T-helper 22 cell (primary cell): Measurements from ENCODE around the gene WDR76.

Source experiments
- DNase-seq: peaks from one replicate; pipeline ENCODE4 v3.0.0-alpha.2; 2020; ENCODE audit warnings: low read depth

The WDR76 gene

DNA sequence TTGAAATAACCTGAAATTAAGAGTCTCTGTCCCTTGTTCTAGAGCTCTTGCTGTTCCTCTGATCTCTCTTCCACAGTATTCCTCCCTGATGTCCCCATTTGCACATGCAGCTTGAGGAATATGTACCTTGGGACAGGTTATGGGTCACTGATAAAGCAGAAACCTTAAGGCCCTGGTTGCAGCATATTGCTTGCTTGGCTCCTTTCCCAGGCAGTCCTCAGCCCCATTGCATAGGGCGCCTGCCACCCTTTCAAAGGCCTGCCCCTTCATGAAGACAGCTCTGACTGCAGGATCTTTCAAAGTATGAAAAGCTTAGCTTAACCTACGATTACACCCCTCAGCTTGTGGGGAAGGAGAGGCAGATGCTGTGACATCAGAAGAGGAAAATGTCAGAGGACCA is 51.6 kb downstream of the WDR76 start:
- DNase-seq: no peak

DNA sequence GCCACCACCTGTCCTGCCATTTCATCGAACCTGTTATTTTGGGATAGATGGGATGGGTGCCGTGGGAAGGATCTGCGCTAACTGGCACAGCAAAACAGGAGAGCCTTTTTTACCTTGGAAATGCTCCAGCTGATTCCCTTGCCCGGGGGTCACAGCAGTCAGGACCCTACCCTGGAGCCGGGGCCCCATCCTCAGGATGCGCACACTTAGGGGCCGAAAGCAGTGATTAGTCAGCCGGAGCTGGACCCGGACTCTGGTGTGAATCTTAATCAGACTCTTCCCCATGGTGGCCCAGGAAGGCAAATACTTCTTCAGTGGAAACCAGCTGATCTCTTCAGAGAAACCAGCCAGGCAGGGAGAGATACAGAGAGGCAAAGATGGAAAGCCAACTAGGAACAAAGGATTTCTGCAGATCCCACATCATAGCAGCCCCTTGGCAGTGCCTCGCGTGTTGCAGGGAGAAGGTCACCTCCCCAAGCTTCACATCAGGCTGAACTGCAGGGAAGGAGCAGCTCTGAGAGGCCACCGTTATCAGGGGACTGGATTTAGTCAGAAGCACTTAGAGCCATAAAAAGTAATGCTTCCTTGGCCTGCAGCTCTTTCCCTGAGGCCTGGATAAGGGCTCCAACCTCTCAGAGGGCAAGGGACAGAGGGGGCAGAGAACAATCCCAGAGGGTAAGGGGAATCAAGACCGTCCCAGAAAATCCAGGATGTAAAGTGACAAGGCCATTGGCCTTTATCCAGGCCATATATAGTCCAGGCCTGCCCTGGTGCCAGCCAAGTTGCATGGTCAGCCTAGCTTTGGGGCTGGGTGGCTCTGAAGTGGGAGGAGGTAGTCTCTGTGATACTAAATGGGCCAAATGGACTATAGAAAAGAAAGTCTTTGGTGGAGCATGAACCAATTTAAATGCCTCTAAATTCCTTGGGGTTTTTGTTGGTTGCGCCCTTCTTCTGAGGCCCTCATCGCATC is 52.9 kb downstream of the WDR76 start:
- DNase-seq: no peak

- no peak for DNase-seq
These were observed 53.8 kb downstream of the WDR76 start for GRCh38 chr15:43880406-43881194.

DNA sequence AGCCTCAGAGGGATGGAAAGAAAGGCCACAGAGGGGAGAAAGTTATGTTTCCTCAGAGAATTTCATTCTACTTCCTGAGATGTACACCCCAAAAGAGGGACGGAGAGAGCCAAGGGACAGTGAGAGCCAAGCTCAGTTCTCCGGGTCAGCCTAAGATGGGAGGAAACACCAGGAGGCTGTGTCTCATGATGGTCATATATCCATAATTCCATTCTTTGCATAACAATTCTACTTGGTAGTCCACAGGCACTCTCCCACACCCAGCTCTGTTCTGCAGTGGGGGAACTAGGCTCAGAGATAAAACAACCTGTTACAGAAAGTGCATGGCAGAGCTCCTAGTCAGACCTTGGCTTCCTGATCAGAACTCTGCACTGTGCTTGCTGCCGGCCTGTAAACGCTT is 54.4 kb downstream of the WDR76 start:
- no peak for DNase-seq

DNA sequence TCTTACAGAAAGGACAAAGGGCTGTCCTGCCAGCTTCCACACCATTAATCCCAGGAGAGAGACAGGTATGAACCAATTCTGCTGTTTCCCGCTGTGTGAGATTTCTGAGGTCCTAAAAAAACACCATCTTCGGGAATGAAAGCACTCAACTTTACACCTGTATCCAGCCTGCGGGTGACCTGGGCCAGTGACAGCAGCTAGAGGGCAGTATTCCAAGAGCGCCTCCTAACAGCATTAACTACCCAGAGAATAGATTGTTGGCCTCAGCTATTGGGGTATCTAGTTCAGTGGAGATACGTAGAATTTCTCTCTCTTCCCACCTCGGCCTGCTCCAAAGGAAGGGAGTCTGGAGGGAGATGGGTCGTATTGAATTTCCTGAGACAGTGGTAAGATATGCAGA is 55.1 kb downstream of the WDR76 start:
- DNase-seq: no peak

DNA sequence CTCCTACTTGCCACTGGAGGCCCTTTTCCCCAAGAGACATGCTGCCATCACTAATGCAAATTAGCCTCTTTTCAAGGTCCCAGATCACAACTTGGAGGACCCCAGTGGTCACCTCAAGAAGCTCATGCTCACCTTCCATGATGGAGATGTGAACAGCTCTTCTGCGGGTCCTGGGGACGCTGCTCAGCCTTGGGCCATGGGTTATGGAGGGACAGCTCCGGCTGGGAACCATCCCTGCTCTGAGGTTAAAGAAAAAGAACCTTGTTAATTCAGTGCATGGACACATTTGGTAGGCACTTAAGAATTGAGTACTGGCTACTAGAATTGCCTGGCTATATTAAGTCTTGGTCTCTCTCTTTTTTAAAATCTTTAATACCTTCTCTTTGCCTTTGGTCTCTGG is 56.8 kb downstream of the WDR76 start:
- DNase-seq: no peak

GRCh38 chr15:43886558-43886957 is 59.8 kb downstream of the WDR76 start:
- DNase-seq: no peak

GRCh38 chr15:43887901-43888300 is 61.1 kb downstream of the WDR76 start:
- no peak for DNase-seq

GRCh38 chr15:43889042-43889441 is 62.2 kb downstream of the WDR76 start:
- no peak for DNase-seq

DNA sequence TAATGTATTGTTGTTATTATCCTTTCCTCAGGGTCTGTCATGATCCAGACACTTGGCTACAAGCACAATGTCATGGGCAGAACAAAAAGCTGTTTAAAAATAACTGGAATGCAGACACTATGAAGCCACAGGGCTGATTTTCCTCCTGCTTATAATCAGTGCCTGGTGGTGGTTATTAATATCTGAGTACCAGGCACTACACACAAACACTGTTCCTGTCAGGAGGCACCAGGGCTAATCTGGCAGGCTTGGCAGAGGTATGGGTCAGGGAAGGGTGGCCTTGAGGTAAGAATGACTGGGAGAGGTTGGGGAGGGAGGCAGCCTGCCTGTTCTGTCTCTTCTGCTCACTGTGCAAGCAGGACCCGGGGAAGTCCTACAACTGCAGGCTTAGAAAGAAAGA is 67.2 kb downstream of the WDR76 start:
- DNase-seq: no peak

- no peak for DNase-seq
These were observed 68.8 kb downstream of the WDR76 start for GRCh38 chr15:43895586-43895985.

DNA sequence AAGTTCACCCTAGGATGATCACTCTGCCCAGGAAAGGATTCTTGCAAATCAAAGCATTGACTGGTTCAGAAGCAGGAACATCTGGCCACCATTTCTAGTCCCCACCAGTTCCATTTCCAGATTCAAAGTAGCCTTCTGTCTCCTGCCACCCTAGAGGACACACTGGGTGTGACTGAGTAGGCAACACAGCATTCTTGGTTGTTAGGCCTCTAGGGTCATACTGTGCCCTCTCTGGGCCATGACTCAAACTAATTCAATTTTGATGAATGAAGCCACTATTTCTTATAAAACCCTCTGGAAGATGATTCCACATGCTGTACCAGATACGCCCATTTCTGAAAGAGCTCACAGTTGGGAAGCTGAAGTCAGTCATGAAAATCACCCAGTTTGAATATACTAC is 69.7 kb downstream of the WDR76 start:
- DNase-seq: no peak

- DNase-seq: no peak
These were observed 72.1 kb downstream of the WDR76 start for GRCh38 chr15:43898891-43899290.

DNA sequence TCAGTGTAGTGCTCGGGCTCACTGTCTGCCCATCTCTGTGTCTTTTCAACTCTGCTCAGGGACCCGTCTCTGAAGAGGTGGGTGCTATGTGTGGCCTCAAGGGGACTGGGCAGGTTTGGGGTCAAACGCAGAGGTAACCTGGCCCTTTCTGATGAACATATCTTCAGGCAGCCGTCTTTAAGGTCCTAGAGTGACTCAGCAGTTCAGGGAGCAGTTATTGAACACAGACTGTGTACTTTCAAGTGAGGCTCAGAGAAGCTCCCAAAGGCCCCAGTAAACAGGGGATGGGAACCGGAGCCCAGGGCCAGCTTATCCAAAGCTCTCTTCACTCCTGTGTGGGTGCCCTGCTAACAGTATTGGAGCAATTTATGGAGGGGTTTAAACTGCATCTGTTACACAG is 73.1 kb downstream of the WDR76 start:
- DNase-seq: no peak

- no peak for DNase-seq
These were observed 74.2 kb downstream of the WDR76 start for GRCh38 chr15:43900996-43901395.

DNA sequence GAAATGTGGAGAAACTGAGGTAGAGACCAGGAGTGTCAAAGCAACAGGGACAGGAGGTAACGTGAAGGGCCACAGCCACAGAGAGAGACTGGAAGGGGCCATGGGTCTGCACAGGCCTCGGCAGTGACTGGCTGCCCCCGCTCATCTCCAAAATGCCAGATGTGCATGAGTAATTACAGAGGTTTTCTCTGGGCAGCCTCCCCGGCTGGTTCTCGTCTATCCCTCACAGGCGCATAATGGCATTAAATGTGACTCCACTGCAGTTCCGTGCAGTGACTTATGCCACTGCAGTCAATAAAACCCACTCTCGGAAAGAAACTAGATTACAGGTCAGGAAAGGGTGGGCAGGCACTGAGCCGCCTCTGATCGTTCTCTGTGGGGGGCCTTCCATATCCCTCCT is 74.7 kb downstream of the WDR76 start:
- DNase-seq: no peak

DNA sequence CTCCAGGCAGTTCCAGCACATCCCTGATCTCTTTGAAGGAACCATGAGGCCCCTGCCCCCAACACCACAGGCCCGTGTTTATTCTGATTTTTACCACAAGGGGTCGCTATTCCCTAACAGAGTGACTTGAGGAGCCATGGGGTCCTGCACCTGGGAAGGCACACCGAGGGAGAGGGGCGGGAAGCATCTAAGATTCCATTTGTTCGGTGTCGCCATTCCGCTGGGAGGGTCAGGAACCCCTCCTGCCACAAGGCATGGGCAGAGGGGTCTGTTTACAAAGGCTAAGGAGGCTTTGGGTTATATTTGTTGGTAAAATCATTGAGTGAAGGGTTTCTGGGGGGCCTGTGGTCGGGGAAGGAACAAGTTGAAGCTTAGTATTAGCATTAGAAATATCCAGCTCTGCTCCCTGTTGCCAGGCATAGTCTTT is 77.1 kb downstream of the WDR76 start:
- DNase-seq: peak; percentile 3

GRCh38 chr15:43905755-43906154 is 79.0 kb downstream of the WDR76 start:
- DNase-seq: no peak

- DNase-seq: no peak
These were observed 81.8 kb downstream of the WDR76 start for GRCh38 chr15:43908516-43909050.

GRCh38 chr15:43911235-43911781 is 84.5 kb downstream of the WDR76 start:
- no peak for DNase-seq

- DNase-seq: no peak
These were observed 85.4 kb downstream of the WDR76 start for GRCh38 chr15:43912208-43912607.

- no peak for DNase-seq
These were observed 86.4 kb downstream of the WDR76 start for GRCh38 chr15:43913026-43913780.
